Osteoblast (primary cell): ENCODE results near the gene ARHGAP4. TPM values are rescaled to one million over a fixed set of nuclear protein-coding genes. Genes with fewer than 3 reads are reported as not detected.
A peak's percentile ranks its signal among the peaks of the same experiment; 100 is the strongest.

Source experiments
- DNase-seq: peaks from one replicate; pipeline ENCODE4 v3.0.0; 2011; ENCODE audit warnings: low spot score, mixed read lengths; ENCODE audit not compliant: insufficient read length; ENCODE audit errors: missing footprints
- H2AFZ ChIP-seq: 2 replicates; pipeline ENCODE4 v1.6.0; 2011; ENCODE audit warnings: mild to moderate bottlenecking, low read length
- H3K27ac ChIP-seq: 2 replicates; pipeline ENCODE4 v1.5.1; 2011; ENCODE audit warnings: mild to moderate bottlenecking, low read depth, low read length, moderate library complexity
- H3K27me3 ChIP-seq: 2 replicates; pipeline ENCODE4 v1.6.0; 2012; ENCODE audit warnings: mild to moderate bottlenecking, control low read depth, inconsistent platforms, low read length, moderate library complexity; ENCODE audit not compliant: insufficient read depth
- H3K36me3 ChIP-seq: 2 replicates; pipeline ENCODE4 v1.5.1; 2011; ENCODE audit warnings: mild to moderate bottlenecking, low read length, control low read depth, moderate library complexity; ENCODE audit not compliant: insufficient read depth
- H3K4me1 ChIP-seq: 2 replicates; pipeline ENCODE4 v1.5.1; 2011; ENCODE audit warnings: mild to moderate bottlenecking, low read length, control low read depth, moderate library complexity; ENCODE audit not compliant: insufficient read depth
- H3K4me2 ChIP-seq: 2 replicates; pipeline ENCODE4 v1.6.0; 2011; ENCODE audit warnings: mild to moderate bottlenecking, low read length; ENCODE audit not compliant: insufficient read depth
- H3K4me3 ChIP-seq: fragments of 200-600 bp; sonication (generic); 3 replicates; pipeline ENCODE4 v1.5.1; 2012; ENCODE audit warnings: mild to moderate bottlenecking, low read length, inconsistent platforms; ENCODE audit not compliant: insufficient read depth
- H3K79me2 ChIP-seq: 2 replicates; pipeline ENCODE4 v1.6.0; 2012; ENCODE audit warnings: mild to moderate bottlenecking, low read length, control low read depth, inconsistent platforms; ENCODE audit not compliant: insufficient read depth
- H3K9me3 ChIP-seq: 2 replicates; pipeline ENCODE4 v1.5.1; 2011; ENCODE audit warnings: low read depth, low read length, control low read depth
- H4K20me1 ChIP-seq: 2 replicates; pipeline ENCODE4 v1.6.0; 2012; ENCODE audit warnings: mild to moderate bottlenecking, low read length, control low read depth; ENCODE audit not compliant: insufficient read depth
- CTCF ChIP-seq: IDR thresholded peaks from 2 replicates; pipeline ENCODE4 v1.5.1; 2011; ENCODE audit warnings: mild to moderate bottlenecking, low read depth, low read length, moderate library complexity; ENCODE audit errors: extremely low read depth
- total RNA-seq: library from RNA; depleted of rRNA; stranded (reverse); fragments of >200 nt; gene quantifications from 2 replicates; pipeline ENCODE4 v1.2.3, GENCODE V29; 2012

ARHGAP4 gene
- total RNA-seq, 1 donor, result 1.4 TPM

- peaks cover 9% of the 10 kb centered on the region for H4K20me1 ChIP-seq
- peak; percentile 95 for DNase-seq
- H3K27me3 ChIP-seq, result peaks cover 31% of the 10 kb centered on the region
- H3K79me2 ChIP-seq, result no peaks in the 10 kb centered on the region
- H3K9me3 ChIP-seq, result no peaks in the 10 kb centered on the region
- H2AFZ ChIP-seq, result no peak overlapping the region
- no peak overlapping the region for H3K4me3 ChIP-seq
- no peak for TF ChIP-seq CTCF
- H3K4me1 ChIP-seq, result no peaks in the 10 kb centered on the region
- no peak overlapping the region for H3K4me2 ChIP-seq
- no peak overlapping the region for H3K27ac ChIP-seq
- H3K36me3 ChIP-seq, result no peaks in the 10 kb centered on the region
These were observed 50.5 kb downstream of the ARHGAP4 start for GRCh38 chrX:153875391-153876111.

- no peak for TF ChIP-seq CTCF
- no peak overlapping the region for H2AFZ ChIP-seq
- DNase-seq, result peak; percentile 62
- H3K79me2 ChIP-seq, result no peaks in the 10 kb centered on the region
- no peak overlapping the region for H3K27ac ChIP-seq
- no peaks in the 10 kb centered on the region for H3K9me3 ChIP-seq
- no peak overlapping the region for H3K4me3 ChIP-seq
- no peaks in the 10 kb centered on the region for H3K36me3 ChIP-seq
- no peaks in the 10 kb centered on the region for H3K4me1 ChIP-seq
- peaks cover 9% of the 10 kb centered on the region for H4K20me1 ChIP-seq
- no peak overlapping the region for H3K4me2 ChIP-seq
- peaks cover 24% of the 10 kb centered on the region for H3K27me3 ChIP-seq
These were observed 51.5 kb downstream of the ARHGAP4 start for GRCh38 chrX:153874366-153875125.

- H2AFZ ChIP-seq, result no peak overlapping the region
- no peaks in the 10 kb centered on the region for H3K79me2 ChIP-seq
- H3K27me3 ChIP-seq, result peaks cover 19% of the 10 kb centered on the region
- no peaks in the 10 kb centered on the region for H3K36me3 ChIP-seq
- H3K4me1 ChIP-seq, result no peaks in the 10 kb centered on the region
- no peak overlapping the region for H3K4me2 ChIP-seq
- no peak for DNase-seq
- TF ChIP-seq CTCF, result no peak
- H3K9me3 ChIP-seq, result no peaks in the 10 kb centered on the region
- no peak overlapping the region for H3K4me3 ChIP-seq
- H3K27ac ChIP-seq, result no peak overlapping the region
- H4K20me1 ChIP-seq, result peaks cover 9% of the 10 kb centered on the region
These were observed 52.0 kb downstream of the ARHGAP4 start for GRCh38 chrX:153874085-153874365.

GRCh38 chrX:153873282-153874084 lies 52.6 kb downstream of the ARHGAP4 start:
- Histone ChIP-seq H3K4me3 (no peak overlapping the region), H2AFZ (no peak overlapping the region), H3K79me2 (no peaks in the 10 kb centered on the region), H3K36me3 (no peaks in the 10 kb centered on the region), H3K27me3 (peaks cover 17% of the 10 kb centered on the region), H3K9me3 (no peaks in the 10 kb centered on the region), H3K4me2 (no peak overlapping the region), H3K27ac (no peak overlapping the region), H3K4me1 (no peaks in the 10 kb centered on the region), H4K20me1 (peaks cover 9% of the 10 kb centered on the region)
- DNase-seq, result peak; percentile 73
- TF ChIP-seq CTCF, result no peak
